MM.1S (cell line): ENCODE results near the gene FLAD1.

ENCODE experiments used
- EZH2 ChIP-seq: fragments of 300-600 bp; sonication (generic); optimal IDR thresholded peaks from 2 replicates; pipeline ENCODE3; 2017; ENCODE audit warnings: low read depth, mild to moderate bottlenecking, antibody characterized with exemption, low read length, mixed read lengths
- EZH2phosphoT487 ChIP-seq: fragments of 300-600 bp; sonication (generic); IDR thresholded peaks from 2 replicates; pipeline ENCODE4 v1.6.1; 2018; ENCODE audit warnings: antibody characterized with exemption, low read length
- TF ChIP-seq, protein P1 (sequence below): fragments of 300-600 bp; sonication (generic); IDR thresholded peaks from 2 replicates; pipeline ENCODE4 v1.5.1; 2016; ENCODE audit warnings: antibody characterized with exemption, low read length, mixed read lengths

DNA sequence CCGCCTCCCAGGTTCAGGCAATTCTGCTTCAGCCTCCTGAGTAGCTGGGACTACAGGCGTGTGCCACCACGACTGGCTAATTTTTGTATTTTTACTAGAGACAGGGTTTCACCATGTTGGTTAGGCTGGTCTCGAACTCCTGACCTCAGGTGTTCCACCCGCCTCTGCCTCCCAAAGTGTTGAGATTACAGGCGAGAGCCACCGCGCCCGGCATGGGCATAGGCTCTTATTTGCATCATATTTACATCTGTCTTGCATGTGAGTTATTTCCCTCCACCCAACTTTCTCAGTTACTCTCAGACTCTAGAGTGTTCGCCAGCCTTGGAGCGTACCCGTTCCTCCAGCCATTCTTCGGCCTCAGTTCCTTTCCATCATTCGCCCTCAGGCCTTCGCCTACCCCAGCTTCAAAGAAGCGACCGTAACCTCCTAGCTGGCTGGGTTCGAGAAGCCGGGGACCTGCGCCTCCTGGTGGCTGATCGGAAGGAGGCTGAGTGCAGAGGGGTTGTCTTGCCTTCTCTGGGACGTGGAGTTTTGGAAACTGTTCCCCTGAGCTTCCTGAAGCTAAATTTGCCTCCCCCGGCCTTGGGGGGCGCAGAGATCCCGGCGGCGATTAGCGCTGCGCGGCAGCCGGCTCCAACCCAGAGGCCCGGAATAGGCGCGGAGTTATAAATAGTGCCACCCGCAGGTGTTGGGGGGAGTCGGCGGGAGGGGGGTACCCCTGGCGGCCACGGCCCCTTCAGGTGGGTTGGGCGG lies 15.8 kb downstream of the FLAD1 start:
- TF ChIP-seq, protein P1, sequence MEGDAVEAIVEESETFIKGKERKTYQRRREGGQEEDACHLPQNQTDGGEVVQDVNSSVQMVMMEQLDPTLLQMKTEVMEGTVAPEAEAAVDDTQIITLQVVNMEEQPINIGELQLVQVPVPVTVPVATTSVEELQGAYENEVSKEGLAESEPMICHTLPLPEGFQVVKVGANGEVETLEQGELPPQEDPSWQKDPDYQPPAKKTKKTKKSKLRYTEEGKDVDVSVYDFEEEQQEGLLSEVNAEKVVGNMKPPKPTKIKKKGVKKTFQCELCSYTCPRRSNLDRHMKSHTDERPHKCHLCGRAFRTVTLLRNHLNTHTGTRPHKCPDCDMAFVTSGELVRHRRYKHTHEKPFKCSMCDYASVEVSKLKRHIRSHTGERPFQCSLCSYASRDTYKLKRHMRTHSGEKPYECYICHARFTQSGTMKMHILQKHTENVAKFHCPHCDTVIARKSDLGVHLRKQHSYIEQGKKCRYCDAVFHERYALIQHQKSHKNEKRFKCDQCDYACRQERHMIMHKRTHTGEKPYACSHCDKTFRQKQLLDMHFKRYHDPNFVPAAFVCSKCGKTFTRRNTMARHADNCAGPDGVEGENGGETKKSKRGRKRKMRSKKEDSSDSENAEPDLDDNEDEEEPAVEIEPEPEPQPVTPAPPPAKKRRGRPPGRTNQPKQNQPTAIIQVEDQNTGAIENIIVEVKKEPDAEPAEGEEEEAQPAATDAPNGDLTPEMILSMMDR, result peak; percentile 99
- TF ChIP-seq EZH2phosphoT487 (no peak), EZH2 (no peak)
